CD1c-positive myeloid dendritic cell (primary cell): ENCODE results near the gene DMRT1.

Experiments used
- DNase-seq: peaks from one replicate; pipeline ENCODE4 v3.0.0-alpha.2; 2016; ENCODE audit errors: extremely low spot score

DMRT1 gene

DNA sequence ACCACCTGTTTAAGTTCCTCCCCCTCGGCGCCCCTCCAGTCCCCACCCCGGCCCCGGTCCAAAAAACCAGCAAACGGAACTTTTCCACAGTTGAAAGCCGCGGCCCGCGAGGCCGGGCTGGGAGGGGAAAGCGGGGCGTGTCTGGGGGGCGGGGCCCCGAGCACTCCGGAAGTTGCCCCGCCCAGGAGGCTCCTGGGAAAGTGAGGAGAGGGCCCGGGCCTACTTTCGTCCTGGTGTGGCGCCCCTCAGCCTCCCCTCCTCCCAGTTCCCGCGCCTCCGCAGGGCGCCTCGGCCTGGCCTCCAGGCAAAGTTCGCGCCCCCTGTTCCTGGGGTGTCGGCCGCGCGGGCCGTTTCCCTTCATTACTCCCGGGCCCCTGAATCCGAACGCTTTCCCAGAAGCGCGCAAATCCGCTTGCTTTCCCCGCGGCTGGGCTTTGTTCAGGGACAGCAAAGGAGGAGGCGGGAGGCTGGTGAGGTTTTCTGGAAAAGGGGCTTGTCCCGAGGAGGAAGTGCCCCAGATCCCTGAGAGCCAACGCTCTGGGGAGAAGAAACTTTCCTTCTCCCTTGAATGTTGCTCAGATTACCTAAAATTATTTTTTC, 130.5 kb downstream of the DMRT1 start:
- DNase-seq, result peak; percentile 23

DNA sequence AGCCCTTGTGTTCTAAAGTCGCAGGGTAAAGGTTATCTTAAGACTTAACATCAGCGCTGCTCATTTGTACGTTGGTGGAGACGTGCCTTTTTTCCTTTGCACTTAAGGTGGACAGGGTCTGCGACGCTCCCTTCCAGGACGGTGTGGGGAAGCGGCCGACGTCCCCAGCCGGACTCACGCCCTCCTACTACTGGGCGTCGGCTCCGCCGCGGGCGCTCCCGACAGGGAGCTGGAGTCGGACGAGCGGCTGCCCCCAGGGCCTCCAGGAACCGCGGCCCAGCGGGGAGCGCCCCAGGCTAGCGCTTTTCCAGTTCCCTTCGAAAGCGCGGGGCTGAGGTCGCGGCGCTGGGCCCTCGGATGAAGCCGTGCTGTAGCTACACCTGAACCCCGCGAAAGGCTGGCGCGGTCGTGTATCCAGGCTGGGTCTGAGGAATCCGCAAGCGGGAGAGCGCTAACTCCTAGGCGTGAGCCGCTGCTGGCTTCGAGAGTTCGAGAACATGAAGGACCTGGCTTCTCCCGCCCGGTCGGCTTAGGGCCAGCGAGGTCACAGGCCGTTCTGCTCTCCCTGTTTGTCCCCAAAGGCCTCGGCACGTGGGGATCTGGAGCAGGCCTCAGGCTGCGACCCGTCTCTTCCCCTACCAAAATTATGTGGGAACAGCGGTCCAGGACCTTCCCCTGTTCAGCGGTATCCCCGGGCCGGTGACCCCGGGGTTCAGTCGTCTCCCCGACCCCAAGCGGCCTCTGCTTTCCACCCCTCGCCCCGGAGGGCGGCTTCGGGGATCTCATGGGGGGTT, 131.2 kb downstream of the DMRT1 start:
- peak; percentile 21 for DNase-seq

DNA sequence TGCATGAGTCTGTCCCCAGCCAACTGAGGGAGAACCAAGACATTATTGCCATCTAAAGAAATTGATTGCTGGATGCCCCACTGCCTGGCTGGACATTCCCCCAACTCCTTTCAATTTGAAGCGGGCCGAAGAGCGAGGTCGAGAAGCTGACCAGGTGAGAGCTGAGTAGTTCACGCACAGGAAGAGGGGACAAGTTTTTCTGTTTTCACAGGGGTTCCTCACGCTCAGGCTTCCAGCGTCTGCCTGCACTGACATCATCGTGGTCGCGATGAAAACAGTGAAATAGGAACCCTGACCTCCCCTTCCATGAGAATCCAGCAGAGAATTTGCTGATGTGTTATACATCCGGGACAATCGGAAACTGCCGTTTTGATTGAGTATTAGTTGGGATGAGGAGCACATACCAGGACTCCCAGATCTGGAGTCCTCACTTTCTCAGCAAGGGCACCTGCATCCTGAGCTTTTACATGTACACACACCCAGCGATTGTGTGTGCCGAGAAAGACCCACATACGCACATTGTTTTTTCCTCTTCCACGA, 131.9 kb downstream of the DMRT1 start:
- DNase-seq, result no peak

DNA sequence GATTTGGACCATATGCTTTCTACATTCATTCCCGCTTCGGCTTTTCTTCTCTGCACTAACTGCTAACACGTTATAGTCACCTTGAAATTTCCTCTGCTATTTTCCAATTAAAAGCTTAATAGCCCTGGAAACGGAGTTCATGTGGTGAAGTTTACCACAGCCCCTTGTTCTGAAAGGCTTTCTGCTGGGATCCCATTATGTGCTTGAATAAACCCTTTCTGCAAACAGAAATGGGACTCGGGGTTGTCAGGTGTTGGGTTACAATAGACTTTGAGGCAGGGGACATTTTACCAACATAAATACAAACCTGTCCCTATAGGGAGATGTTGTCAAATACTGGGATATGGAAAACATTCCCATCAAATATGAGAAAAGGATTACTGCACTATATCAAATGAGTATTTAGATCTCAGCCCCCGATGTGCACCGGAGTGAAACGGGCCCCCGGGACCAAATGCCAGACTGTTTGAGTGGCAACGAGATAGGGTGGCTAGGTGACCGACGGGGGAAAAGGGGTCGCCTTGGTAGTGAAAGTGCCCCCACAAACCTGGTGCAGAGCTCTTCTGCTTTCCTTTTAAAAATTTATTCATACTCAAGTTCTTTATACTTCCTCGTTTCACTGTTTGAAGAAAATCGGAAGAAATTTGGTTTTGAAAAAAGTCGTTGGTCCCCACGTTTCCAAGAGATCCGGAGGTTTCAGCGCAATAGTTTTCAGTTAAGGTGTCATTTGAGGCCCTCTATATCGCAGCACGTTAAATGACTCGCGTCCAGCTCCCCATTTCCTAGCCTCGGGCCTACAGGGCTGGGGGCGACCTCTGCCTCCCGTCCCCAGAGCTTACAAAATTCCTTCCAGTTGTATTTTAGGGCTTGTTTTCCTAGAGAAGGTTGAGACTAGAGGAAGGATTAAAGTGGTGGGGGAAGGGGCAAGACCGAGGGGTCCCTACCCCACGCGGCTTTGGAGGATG, 132.8 kb downstream of the DMRT1 start:
- no peak for DNase-seq

DNA sequence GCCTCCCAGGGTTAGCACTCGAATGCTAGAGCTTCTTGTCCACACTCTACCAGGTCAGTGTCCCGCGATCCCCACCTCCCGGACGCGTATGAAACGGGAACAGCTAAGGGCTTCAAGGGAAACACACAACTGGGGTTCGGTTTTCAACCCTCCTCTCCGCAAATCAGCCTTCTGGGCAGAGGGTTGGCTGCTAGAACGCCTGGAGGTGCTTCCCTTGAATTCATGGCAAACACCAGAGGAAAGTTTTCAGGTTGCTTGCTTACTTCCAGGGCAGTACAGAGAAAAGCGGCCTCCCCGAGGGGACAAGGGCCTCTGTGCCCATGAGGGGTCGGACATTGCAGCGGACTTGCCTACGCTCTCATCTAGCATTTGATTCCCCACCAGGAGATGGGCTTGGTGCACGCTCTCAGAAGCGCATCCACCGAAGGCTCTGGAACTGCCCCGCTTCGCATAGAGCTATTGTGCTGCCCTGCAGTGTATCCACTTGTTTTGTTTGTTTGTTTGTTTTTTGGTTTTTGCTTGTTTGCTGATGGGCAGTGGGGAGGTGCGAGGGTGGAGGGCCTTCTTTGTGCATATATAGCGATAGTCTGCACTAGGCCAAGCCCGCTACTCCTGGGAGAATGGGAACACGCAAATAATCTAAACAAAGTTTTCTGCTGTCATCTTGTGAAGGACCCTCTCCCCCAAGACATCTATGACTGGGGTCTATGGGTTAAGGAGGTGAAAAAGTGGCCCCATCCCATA, 133.7 kb downstream of the DMRT1 start:
- no peak for DNase-seq

DNA sequence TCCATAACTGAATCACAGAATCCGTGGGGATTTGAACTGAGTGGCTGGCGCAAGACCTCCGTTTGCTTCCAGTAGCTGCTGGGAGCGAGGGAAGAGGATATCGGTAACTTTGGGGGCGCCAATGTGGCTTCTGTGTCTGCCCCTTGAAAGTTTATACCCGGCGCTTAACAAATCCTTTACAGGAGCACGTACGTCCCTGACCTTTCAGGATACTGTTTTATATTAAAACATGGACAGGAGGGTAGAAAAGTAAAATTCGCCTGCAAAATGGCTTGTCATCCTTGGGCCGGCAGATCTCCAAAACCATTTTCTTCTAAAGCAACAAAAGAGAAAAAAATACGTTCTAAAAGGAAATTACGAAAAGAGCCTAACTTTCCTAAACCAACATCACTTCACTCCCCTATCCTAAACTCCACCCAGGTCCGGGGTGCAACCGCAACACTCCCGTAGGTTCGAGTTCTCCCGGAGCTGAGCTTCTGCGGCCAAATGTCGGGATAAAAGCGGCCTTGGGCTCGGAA, 134.3 kb downstream of the DMRT1 start:
- DNase-seq, result no peak

DNA sequence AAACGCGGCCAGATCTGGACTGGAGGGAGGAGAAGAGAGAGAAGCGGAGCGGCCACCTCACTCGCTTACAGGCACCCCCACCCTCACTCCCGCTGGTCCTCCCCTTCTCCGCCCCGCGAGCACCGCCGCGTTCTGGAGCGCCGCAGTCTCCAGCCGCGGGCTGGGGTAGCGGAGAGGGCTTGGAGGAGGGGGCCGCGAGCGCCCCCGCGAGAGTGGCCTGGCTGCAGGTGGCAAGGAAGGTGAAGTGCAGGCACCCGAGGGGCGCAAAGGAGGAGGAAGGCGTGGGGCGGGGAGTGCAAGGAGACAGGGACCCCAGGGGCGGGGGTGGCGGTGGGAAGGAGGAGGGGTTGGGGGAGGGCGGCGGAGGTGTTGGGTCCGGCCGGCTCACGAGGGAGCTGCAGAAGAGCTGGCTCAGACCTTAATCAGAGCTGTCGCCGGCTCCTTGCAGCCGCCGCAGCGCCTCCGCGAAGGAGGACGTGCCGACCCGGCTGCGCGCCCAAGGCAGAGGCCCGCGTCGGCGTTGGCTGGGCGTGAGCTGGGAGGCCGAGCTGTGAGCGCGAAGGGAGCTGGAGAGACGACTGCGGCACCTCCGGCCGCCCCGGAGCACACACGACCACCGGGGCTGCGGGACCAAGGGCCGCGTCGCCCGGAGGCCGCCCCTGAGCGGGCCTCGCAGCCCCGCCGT, 134.9 kb downstream of the DMRT1 start, which contains the start of gene DMRT3:
DMRT3 (plus strand) TSS at position 398 of the 685 bp plus-strand sequence. CDS start 347 bp downstream, outside the sequence.
- DNase-seq, result no peak

DNA sequence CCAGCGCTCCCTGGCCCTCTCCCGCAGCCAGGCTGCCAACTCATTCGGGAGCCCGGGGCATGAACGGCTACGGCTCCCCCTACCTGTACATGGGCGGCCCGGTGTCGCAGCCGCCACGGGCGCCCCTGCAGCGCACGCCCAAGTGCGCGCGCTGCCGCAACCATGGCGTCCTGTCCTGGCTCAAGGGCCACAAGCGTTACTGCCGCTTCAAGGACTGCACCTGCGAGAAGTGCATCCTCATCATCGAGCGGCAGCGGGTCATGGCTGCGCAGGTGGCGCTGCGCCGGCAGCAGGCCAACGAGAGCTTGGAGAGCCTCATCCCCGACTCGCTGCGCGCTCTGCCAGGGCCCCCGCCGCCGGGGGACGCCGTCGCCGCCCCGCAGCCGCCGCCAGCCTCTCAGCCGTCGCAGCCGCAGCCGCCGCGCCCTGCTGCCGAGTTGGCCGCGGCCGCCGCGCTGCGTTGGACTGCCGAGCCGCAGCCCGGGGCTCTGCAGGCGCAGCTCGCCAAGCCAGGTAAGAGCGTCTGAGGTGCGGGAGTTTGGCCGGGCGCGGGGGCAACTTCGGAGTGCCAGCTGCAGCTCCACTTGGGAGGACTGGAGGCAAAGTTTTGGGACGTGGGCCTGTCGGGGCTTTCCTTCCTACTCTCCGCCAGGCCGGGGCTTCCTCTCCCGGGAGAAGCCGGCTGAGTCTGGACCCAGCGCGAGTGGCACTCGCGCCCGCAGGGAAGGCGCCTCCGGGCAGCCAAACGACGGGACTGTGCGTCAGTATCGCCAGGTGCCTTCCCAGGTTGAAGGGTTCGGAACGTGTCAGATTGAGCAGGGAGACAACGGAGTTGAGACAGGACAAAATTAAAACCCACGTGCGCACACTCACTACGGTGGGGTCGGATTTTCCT, 135.7 kb downstream of the DMRT1 start:
- DNase-seq, result no peak

DNA sequence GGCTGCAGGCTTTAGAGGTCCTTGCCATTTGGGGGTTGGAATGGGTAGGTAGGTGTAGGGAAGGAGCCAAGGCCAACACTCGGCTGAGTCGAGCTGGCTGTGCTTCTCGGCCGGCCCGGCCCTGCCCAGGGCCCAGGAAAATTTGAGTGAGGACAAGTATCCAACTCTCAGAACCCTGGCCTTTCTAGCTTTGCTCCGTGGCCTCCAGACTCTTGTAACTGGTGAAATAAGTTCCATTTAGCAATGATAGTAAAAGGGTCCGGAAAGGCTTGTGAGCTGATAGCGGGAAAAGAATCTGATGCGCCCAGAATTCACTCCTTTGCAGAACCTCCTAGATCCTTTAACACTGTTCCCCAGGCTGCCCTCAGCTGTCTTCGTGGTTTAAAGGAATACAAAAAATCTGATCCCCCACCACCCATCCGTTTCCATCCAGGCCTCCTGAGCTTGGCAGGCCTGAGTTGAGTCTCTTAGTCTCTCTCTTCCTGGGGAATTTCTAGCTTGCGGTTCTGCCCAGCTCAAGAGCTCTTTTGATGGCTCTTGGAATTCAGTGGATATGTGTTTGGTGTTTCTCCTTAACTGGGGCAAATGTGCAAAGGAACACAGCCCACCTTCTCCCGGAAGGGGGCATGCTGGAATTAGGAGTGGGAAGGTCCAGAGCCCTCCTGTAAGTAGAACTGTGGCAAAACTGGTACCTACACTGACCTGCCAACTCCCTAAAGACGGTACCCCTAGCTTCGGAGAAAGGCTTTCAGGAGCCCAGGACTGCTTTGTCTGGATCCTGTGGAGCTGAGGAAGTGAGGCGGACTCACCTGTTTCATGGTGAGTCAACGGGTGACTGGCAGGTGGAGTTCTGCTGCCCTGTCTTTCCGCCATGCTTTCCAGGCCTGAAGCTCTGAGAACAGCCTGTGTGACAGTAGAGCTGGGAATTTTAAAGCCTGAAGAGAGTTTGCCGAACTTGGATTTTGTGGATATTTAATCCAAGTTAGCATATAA, 136.6 kb downstream of the DMRT1 start:
- DNase-seq, result no peak

DNA sequence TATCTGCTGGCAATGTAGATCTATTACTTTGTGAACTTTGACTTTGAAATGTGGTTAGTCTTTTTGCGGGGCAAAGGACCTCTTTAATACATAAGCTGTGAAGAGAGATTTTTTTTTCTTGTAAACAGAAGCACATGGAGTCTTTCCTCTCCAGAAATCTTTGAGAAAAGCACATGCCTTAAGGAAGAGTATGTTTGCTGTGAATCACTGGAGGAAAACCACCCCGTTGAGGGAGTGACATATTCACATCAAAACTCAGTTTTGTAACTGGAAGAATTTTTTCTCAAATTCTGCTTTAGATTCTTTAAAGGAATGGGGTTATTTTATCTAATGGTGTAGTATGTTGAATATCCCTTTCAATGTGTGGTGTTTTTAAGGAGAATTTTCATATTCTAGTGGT, 138.5 kb downstream of the DMRT1 start:
- no peak for DNase-seq

DNA sequence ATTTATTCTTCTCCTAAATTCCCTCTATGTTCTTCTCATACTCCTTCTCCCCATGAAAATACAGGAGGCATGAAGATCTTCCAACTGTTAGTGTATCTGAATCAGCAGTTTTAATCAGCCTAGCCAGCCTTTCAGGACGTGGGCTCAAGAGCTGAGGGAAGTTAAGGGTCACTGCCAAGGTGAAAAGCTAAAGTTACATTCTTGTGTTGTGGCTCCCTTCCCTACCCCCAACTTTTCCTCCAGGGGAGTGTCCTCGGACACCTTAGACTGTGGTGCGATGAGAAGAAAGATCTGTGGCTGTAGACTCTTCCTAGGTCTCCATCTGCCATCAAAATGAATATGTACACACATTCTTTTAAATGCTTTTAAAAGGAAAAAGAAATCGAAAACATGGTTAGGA, 139.1 kb downstream of the DMRT1 start:
- DNase-seq, result no peak

DNA sequence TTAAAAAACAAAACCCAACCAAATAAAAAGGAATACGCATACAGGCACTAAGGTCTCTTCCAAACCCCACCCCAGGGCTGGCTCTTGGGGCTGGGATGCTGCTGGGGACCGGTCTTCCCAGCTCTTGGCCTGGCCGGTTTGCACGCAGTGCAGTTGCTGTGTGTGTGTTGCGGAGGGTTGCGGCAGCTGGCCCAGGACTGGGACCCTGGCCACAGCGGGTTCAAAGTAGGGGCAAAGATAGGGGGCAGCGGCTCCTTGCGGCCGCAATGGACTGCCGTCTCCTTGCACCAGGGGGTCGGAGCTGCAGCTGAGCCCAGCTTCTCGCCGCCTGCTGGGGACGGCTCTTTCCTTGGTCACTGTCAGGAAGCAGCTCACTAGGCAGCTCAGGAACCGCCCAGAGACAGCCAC, 140.0 kb downstream of the DMRT1 start:
- no peak for DNase-seq

DNA sequence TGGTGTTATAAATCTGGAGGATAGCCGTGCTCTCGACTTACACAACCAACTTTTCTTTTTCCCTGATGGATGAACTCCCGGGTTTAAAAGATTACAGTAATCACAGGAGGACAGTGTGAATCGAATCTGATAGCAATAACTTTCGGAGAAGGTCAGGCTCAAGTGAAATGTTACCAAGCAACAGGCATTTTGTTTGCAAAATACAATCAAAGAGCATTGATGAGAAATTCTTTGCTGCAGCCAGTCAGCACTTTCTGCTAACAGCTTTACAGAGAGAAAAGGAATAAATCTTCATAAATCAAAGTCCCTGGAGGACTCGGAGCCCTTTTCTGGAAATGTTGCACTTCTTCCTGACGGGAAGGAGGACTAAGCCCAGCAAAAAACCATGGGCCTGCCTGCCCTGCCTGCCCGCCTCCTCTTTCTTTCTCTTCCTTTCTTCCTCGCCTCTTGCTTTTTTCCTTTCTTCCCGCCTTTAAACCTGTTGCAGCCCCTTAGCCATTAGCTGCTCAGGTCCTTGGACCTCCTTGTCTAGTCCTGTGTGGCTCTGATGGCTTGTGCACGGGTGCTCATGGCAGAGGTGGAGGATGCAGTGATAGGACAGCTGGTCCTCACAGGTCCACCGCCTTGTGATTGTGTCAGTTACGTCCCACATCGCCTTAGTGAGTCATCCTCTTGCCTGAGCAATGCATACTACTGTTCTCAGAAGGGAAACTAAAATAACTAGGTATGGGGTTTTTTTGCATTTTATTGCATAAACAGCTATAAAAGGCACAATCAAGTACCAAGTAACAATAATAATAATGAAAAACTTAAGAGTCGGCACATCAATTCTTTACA, 141.1 kb downstream of the DMRT1 start:
- no peak for DNase-seq

DNA sequence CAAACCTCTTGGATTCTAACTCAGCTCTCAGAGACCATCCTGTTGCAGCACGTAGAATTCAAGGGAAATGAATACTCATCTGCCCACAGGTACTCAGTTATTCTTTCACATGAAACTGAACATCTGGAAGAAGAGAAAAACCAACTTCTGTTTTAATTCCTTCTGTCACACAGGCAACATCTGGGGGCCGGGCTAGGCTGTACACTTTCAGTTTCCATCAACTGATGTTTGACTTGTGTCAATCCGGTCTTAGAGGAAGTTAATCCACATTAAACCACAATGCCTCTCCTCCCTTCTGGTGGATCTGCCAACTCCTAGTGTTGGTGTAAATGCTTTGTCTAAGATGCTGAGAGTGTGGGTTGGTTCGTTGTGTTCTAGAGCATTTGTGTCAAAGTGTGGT, 152.5 kb downstream of the DMRT1 start:
- DNase-seq, result peak; percentile 43

DNA sequence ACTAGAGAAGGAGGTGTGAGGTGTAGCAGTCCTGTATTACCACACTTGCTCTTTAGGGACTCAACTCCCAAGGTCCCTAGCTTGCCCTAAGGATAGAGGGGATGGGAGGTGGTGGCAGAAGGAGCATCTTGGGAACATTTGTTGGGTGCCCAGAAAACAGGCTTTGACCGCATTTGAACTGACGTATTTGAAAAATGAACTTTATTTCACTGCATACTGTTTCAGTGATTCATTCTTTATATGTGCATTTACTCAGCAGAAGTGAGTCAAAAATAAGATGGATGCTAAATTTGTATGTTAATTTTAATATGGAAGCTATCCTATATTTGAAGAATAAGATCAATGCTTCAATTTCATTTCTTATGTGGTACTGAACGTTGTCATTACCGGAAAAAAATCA, 153.7 kb downstream of the DMRT1 start:
- no peak for DNase-seq

DNA sequence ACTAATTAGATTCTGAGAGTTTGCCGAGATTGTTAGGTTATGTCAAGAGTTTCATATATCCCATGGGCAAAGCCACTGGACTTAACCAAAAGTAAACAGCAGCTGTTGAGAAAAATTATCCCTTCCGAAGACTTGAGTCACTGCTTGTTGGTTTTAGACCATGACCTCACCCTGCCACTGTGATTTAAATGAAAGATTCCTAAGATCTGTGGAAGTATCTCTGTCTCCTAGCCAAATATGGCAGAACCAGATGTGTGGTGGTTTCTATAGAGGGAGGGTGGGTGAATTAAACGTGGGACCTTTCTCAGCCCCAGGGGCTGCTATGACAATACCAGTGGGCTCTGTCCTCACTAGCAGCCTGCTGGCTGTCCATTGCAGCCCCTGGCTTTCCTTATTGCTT, 154.3 kb downstream of the DMRT1 start:
- DNase-seq, result no peak
